Activated CD8-positive, alpha-beta T cell treated with anti-CD3 and anti-CD28 coated beads for 36 hours (primary cell): ENCODE results near the gene PTPN1. TPM values are rescaled to one million over a fixed set of nuclear protein-coding genes. Genes with fewer than 3 reads are reported as not detected.
"Not testable (repeated sequence)": the region's sequence is repeated elsewhere in the genome, so short reads cannot be mapped to it uniquely, and the experiment has no call there.

ENCODE experiments used
- ATAC-seq: fragments of 200-7000 bp; cut with Tn5 transposase; one replicate; pipeline ENCODE4 v1.10.0; 2021; ENCODE audit warnings: mild to moderate bottlenecking, moderate library complexity
- CTCF ChIA-PET: fragments of 350-600 bp; sonication (Branson Sonifier 250); formaldehyde crosslinking; loops from one replicate; lab custom pipeline; 2021; ENCODE audit warnings: antibody characterized with exemption; lab: Charles Lee
- POLR2A ChIA-PET: fragments of 350-600 bp; sonication (Branson Sonifier 250); formaldehyde crosslinking; loops from one replicate; lab custom pipeline; 2021; ENCODE audit warnings: antibody characterized with exemption; lab: Charles Lee
- DNase-seq: peaks from one replicate; pipeline ENCODE4 v3.0.0-alpha.2; 2020
- H3K27ac Mint-ChIP-seq: one replicate; pipeline ENCODE4 v1.8.0; 2021; ENCODE audit warnings: mild to moderate bottlenecking, mixed read lengths
- H3K27me3 Mint-ChIP-seq: one replicate; pipeline ENCODE4 v1.8.0; 2021; ENCODE audit warnings: mixed read lengths
- H3K36me3 Mint-ChIP-seq: one replicate; pipeline ENCODE4 v1.8.0; 2021; ENCODE audit warnings: low read depth, mixed read lengths
- H3K4me1 Mint-ChIP-seq: one replicate; pipeline ENCODE4 v1.8.0; 2021; ENCODE audit warnings: low read depth, mixed read lengths
- H3K4me3 Mint-ChIP-seq: one replicate; pipeline ENCODE4 v1.8.0; 2021; ENCODE audit warnings: mild to moderate bottlenecking, moderate library complexity, mixed read lengths
- H3K9me3 Mint-ChIP-seq: one replicate; pipeline ENCODE4 v1.8.0; 2021; ENCODE audit warnings: mixed read lengths
- intact Hi-C: fragments of 100-400 bp; cut with micrococcal nuclease; formaldehyde crosslinking; loops from one replicate; pipeline ENCODE4 v1.10.0; 2022
- total RNA-seq, 2 experiments: library from RNA; stranded (reverse); gene quantifications; one replicate each; pipeline ENCODE4 v1.2.3, GENCODE V29; 2021
- TF ChIP-seq, protein P1 (sequence below): fragments of 200-600 bp; IDR thresholded peaks from one replicate; pipeline ENCODE4 v1.8.0; 2022; ENCODE audit warnings: antibody characterized with exemption, mild to moderate bottlenecking

Gene PTPN1
- total RNA-seq, 2 experiments from 2014 or later = 65.1 to 66.6 TPM

- POLR2A ChIA-PET = interaction anchor here (0.7 to 1.2 kb wide), 2 partner anchors 10 to 29 kb away, joined by 3 to 4 read pairs; partner anchors contain the start of gene PTPN1
- no peak for ATAC-seq
- no peak overlapping the region for H3K27ac Mint-ChIP-seq
- H3K9me3 Mint-ChIP-seq = no peaks in the 10 kb centered on the region
- intact Hi-C loops = no loop called here
- no peak overlapping the region for H3K4me3 Mint-ChIP-seq
- TF ChIP-seq, protein P1, sequence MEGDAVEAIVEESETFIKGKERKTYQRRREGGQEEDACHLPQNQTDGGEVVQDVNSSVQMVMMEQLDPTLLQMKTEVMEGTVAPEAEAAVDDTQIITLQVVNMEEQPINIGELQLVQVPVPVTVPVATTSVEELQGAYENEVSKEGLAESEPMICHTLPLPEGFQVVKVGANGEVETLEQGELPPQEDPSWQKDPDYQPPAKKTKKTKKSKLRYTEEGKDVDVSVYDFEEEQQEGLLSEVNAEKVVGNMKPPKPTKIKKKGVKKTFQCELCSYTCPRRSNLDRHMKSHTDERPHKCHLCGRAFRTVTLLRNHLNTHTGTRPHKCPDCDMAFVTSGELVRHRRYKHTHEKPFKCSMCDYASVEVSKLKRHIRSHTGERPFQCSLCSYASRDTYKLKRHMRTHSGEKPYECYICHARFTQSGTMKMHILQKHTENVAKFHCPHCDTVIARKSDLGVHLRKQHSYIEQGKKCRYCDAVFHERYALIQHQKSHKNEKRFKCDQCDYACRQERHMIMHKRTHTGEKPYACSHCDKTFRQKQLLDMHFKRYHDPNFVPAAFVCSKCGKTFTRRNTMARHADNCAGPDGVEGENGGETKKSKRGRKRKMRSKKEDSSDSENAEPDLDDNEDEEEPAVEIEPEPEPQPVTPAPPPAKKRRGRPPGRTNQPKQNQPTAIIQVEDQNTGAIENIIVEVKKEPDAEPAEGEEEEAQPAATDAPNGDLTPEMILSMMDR = no peak
- H3K4me1 Mint-ChIP-seq = peaks cover 5% of the 10 kb centered on the region
- DNase-seq = no peak
- CTCF ChIA-PET = interaction anchor here (0.9 to 5.9 kb wide), 5 partner anchors 13 to 88 kb away, joined by 3 to 30 read pairs (median 4); no protein-coding TSS in a partner anchor
- H3K27me3 Mint-ChIP-seq = no peaks in the 10 kb centered on the region
- no peaks in the 10 kb centered on the region for H3K36me3 Mint-ChIP-seq
Measured at GRCh38 chr20:50499938-50500337, 10.2 kb upstream of the PTPN1 start.

DNA sequence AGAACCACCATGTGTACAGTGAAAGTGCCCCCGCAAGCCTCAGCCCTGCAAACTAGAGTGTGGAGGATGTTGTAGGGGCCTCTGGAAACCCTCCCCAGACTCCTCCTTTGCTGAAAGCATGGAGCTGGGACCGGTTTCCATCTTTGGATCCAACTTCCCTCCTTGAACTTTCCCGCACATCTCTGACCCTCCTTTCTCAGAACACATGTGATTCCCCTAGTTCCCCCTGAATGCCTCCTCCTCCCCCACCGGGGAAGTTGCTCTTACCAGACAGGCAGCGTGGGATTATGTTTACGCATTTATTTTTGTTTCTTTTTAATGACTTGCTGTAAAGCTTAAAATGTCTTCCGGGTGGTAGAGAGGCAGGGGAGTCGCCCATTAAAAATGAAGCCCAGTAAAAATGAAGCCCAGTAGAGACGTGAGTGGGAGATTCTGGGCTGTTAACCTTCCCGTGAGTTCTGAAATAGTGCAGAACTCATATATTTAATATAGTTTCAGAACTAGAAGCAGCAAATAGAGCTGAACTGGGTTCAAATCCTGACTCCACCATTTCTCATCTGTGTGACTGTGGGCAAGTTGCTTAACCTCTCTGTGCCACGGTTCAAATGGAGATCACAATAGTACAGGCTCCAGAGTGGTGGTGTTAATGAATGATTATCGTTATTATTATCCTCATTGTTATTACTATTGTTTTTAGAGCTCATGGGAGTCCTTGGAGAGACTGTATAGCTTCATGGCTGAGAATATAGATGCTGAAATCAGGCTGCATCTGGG, 8.0 kb upstream of the PTPN1 start:
- TF ChIP-seq, protein P1 = no peak
- H3K36me3 Mint-ChIP-seq = no peaks in the 10 kb centered on the region
- CTCF ChIA-PET = interaction anchor here (0.8 to 5.9 kb wide), 5 partner anchors 9 to 77 kb away, joined by 3 to 30 read pairs (median 5); no protein-coding TSS in a partner anchor
- H3K4me3 Mint-ChIP-seq = no peak overlapping the region
- H3K27ac Mint-ChIP-seq = no peak overlapping the region
- no peaks in the 10 kb centered on the region for H3K9me3 Mint-ChIP-seq
- intact Hi-C loops = no loop called here
- DNase-seq (no peak), ATAC-seq (no peak)
- POLR2A ChIA-PET = interaction anchor here (0.6 to 0.9 kb wide), 2 partner anchors 10 to 59 kb away, joined by 3 read pairs; no protein-coding TSS in a partner anchor
- H3K27me3 Mint-ChIP-seq = no peaks in the 10 kb centered on the region
- peaks cover 5% of the 10 kb centered on the region for H3K4me1 Mint-ChIP-seq

DNA sequence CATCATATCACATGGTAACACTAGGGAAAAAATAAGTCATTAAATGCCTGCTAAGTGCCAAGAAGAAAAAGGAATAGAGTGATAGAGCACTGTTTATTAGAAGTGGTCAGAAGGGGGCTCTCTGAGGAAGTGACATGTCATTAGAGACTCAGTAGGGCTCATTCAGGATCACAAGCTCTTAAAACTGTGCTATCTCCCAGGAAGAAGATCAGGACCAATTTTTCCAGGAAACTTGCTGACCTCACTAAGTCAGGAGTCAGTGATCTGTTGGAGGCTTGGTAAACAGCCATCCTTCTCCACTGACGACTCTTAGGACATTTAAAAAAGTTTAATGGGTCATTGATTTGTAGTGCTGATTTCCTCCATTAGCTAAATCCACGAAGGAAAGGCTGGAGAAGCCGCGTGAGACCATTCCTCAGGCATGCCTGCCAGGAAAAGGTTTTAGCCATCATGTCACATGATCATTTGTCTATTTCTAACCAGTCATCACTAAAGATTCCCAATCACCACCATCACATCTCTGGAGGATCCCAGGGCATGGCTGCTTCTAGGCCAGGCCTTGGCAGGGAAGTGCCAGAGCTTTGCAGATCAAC, 5.9 kb upstream of the PTPN1 start:
- H3K4me3 Mint-ChIP-seq = no peak overlapping the region
- no peak overlapping the region for H3K27ac Mint-ChIP-seq
- H3K9me3 Mint-ChIP-seq = no peaks in the 10 kb centered on the region
- H3K36me3 Mint-ChIP-seq = no peaks in the 10 kb centered on the region
- ATAC-seq (peak; percentile 68), DNase-seq (no peak)
- no peaks in the 10 kb centered on the region for H3K27me3 Mint-ChIP-seq
- ChIA-PET POLR2A (no interaction called here), CTCF (interaction anchor here (0.8 to 5.9 kb wide), 12 partner anchors 9 to 290 kb away, joined by 3 to 30 read pairs (median 4); partner anchors contain the start of gene BCAS4)
- peaks cover 7% of the 10 kb centered on the region for H3K4me1 Mint-ChIP-seq
- intact Hi-C loops = no loop called here
- TF ChIP-seq, protein P1 = peak; percentile 29

GRCh38 chr20:50506270-50506579, 4.0 kb upstream of the PTPN1 start:
- Mint-ChIP-seq H3K36me3 (peaks cover 5% of the 10 kb centered on the region), H3K9me3 (no peaks in the 10 kb centered on the region), H3K4me1 (peaks cover 12% of the 10 kb centered on the region), H3K27me3 (no peaks in the 10 kb centered on the region), H3K27ac (no peak overlapping the region), H3K4me3 (no peak overlapping the region)
- TF ChIP-seq, protein P1 = no peak
- ChIA-PET CTCF (interaction anchor here (0.6 to 2.3 kb wide), 9 partner anchors 9 to 278 kb away, joined by 3 to 11 read pairs (median 4); no protein-coding TSS in a partner anchor), POLR2A (no interaction called here)
- intact Hi-C loops = no loop called here
- DNase-seq (no peak), ATAC-seq (no peak)

GRCh38 chr20:50507745-50508144, 2.4 kb upstream of the PTPN1 start:
- POLR2A ChIA-PET, intact Hi-C loops, H3K27me3 Mint-ChIP-seq, H3K27ac Mint-ChIP-seq, ATAC-seq, DNase-seq, H3K4me3 Mint-ChIP-seq, H3K9me3 Mint-ChIP-seq: not testable (repeated sequence)
- CTCF ChIA-PET = interaction anchor here (1.4 to 7.7 kb wide), 2 partner anchors 18 to 67 kb away, joined by 4 to 64 read pairs; no protein-coding TSS in a partner anchor
- Mint-ChIP-seq H3K36me3 (peaks cover 14% of the 10 kb centered on the region), H3K4me1 (peaks cover 19% of the 10 kb centered on the region)
